ENCODE data around the gene PHACTR1. TPM values are rescaled to one million over a fixed set of nuclear protein-coding genes. Genes with fewer than 3 reads are reported as not detected.

PHACTR1 gene
- total RNA-seq, 1 donor from 2014 or later: 50.7 TPM

- no peak for DNase-seq
- H3K4me1 Mint-ChIP-seq (ENCODE audit: low read depth, unreplicated experiment): no peaks in the 10 kb centered on the region
- no peaks in the 10 kb centered on the region for H3K9me3 Mint-ChIP-seq (ENCODE audit: unreplicated experiment)
- H3K4me3 Mint-ChIP-seq (ENCODE audit: unreplicated experiment): no peak overlapping the region
- H3K27me3 Mint-ChIP-seq (ENCODE audit: unreplicated experiment): no peaks in the 10 kb centered on the region
- TF ChIP-seq, protein P1, sequence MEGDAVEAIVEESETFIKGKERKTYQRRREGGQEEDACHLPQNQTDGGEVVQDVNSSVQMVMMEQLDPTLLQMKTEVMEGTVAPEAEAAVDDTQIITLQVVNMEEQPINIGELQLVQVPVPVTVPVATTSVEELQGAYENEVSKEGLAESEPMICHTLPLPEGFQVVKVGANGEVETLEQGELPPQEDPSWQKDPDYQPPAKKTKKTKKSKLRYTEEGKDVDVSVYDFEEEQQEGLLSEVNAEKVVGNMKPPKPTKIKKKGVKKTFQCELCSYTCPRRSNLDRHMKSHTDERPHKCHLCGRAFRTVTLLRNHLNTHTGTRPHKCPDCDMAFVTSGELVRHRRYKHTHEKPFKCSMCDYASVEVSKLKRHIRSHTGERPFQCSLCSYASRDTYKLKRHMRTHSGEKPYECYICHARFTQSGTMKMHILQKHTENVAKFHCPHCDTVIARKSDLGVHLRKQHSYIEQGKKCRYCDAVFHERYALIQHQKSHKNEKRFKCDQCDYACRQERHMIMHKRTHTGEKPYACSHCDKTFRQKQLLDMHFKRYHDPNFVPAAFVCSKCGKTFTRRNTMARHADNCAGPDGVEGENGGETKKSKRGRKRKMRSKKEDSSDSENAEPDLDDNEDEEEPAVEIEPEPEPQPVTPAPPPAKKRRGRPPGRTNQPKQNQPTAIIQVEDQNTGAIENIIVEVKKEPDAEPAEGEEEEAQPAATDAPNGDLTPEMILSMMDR (IDR thresholded peaks at IDR 0.05; ENCODE audit: partially characterized antibody, unreplicated experiment): no peak
- H3K27ac Mint-ChIP-seq (ENCODE audit: unreplicated experiment): no peak overlapping the region
- no peaks in the 10 kb centered on the region for H3K36me3 Mint-ChIP-seq (ENCODE audit: unreplicated experiment)
These were observed 378.3 kb downstream of the PHACTR1 start for GRCh38 chr6:13094781-13095425.

- Mint-ChIP-seq H3K36me3 (ENCODE audit: unreplicated experiment) (no peaks in the 10 kb centered on the region), H3K27ac (ENCODE audit: unreplicated experiment) (no peak overlapping the region), H3K4me1 (ENCODE audit: low read depth, unreplicated experiment) (no peaks in the 10 kb centered on the region), H3K4me3 (ENCODE audit: unreplicated experiment) (no peak overlapping the region), H3K27me3 (ENCODE audit: unreplicated experiment) (no peaks in the 10 kb centered on the region), H3K9me3 (ENCODE audit: unreplicated experiment) (no peaks in the 10 kb centered on the region)
- no peak for DNase-seq
- TF ChIP-seq, protein P1 (IDR thresholded peaks at IDR 0.05; ENCODE audit: partially characterized antibody, unreplicated experiment): no peak
These were observed 379.5 kb downstream of the PHACTR1 start for GRCh38 chr6:13096084-13096483.

DNA sequence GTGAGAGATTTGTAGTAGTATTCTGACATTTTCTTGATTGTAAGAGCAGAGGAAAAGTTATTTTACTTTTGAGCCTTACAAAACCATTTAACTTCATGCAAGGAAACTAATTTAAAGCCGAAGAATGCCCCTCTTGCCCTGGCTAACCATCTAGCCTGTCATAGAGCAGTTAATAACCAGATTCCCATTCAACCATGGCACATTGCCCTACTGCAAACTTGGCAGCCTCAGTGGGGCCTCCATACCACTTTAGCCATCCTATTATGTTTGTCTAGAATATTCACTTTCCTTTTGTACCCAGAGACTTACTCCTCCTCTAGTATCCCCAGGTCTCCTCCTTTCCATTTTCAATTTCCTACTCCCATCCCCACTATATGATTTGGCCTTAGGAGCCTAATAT, 380.9 kb downstream of the PHACTR1 start:
- no peak overlapping the region for H3K27ac Mint-ChIP-seq (ENCODE audit: unreplicated experiment)

GRCh38 chr6:13098006-13098405, 381.4 kb downstream of the PHACTR1 start:
- Mint-ChIP-seq H3K4me1 (ENCODE audit: low read depth, unreplicated experiment) (peaks cover 2% of the 10 kb centered on the region), H3K27ac (ENCODE audit: unreplicated experiment) (no peak overlapping the region), H3K27me3 (ENCODE audit: unreplicated experiment) (no peaks in the 10 kb centered on the region), H3K36me3 (ENCODE audit: unreplicated experiment) (no peaks in the 10 kb centered on the region), H3K4me3 (ENCODE audit: unreplicated experiment) (no peak overlapping the region), H3K9me3 (ENCODE audit: unreplicated experiment) (no peaks in the 10 kb centered on the region)
- TF ChIP-seq, protein P1 (IDR thresholded peaks at IDR 0.05; ENCODE audit: partially characterized antibody, unreplicated experiment): no peak
- DNase-seq: no peak

More for the DNA sequence above, 380.9 kb downstream of the PHACTR1 start:
- TF ChIP-seq, protein P1 (IDR thresholded peaks at IDR 0.05; ENCODE audit: partially characterized antibody, unreplicated experiment): no peak
- Mint-ChIP-seq H3K9me3 (ENCODE audit: unreplicated experiment) (no peaks in the 10 kb centered on the region), H3K36me3 (ENCODE audit: unreplicated experiment) (no peaks in the 10 kb centered on the region), H3K4me1 (ENCODE audit: low read depth, unreplicated experiment) (no peaks in the 10 kb centered on the region), H3K4me3 (ENCODE audit: unreplicated experiment) (no peak overlapping the region), H3K27me3 (ENCODE audit: unreplicated experiment) (no peaks in the 10 kb centered on the region)
- DNase-seq: no peak

GRCh38 chr6:13098793-13099570, 382.4 kb downstream of the PHACTR1 start:
- DNase-seq: no peak
- H3K4me3 Mint-ChIP-seq (ENCODE audit: unreplicated experiment): no peak overlapping the region
- no peaks in the 10 kb centered on the region for H3K36me3 Mint-ChIP-seq (ENCODE audit: unreplicated experiment)
- no peaks in the 10 kb centered on the region for H3K9me3 Mint-ChIP-seq (ENCODE audit: unreplicated experiment)
- H3K27ac Mint-ChIP-seq (ENCODE audit: unreplicated experiment): no peak overlapping the region
- H3K4me1 Mint-ChIP-seq (ENCODE audit: low read depth, unreplicated experiment): peaks cover 2% of the 10 kb centered on the region
- no peaks in the 10 kb centered on the region for H3K27me3 Mint-ChIP-seq (ENCODE audit: unreplicated experiment)
- TF ChIP-seq, protein P1 (IDR thresholded peaks at IDR 0.05; ENCODE audit: partially characterized antibody, unreplicated experiment): no peak

All from glutamatergic neuron (in vitro differentiated cells).